HFFc6 (cell line): Measurements from ENCODE around the gene GRK3. TPM values are rescaled to one million over a fixed set of nuclear protein-coding genes. Genes with fewer than 3 reads are reported as not detected.

ENCODE experiments used
- DNase-seq: peaks from one replicate; pipeline ENCODE4 v3.0.0-alpha.2; 2018
- H3K27ac Mint-ChIP-seq: 2 replicates; pipeline ENCODE4 v1.8.0; 2020; ENCODE audit warnings: mild to moderate bottlenecking, mixed read lengths
- H3K27me3 Mint-ChIP-seq: 2 replicates; pipeline ENCODE4 v1.8.0; 2021; ENCODE audit warnings: mild to moderate bottlenecking, moderate library complexity, mixed read lengths; ENCODE audit not compliant: insufficient read depth
- H3K36me3 Mint-ChIP-seq: 2 replicates; pipeline ENCODE4 v1.8.0; 2021; ENCODE audit warnings: low read depth, mixed read lengths
- H3K4me1 Mint-ChIP-seq: 2 replicates; pipeline ENCODE4 v1.8.0; 2020; ENCODE audit warnings: low read depth, mixed read lengths
- H3K4me3 Mint-ChIP-seq: 2 replicates; pipeline ENCODE4 v1.8.0; 2020; ENCODE audit warnings: mild to moderate bottlenecking, moderate library complexity, mixed read lengths
- H3K9me3 Mint-ChIP-seq: 2 replicates; pipeline ENCODE4 v1.8.0; 2020; ENCODE audit warnings: mild to moderate bottlenecking, mixed read lengths
- CTCF ChIP-seq: fragments of 200-600 bp; sonication (generic); IDR thresholded peaks from 2 replicates; pipeline ENCODE4 v1.5.0; 2021; ENCODE audit warnings: antibody characterized with exemption, mild to moderate bottlenecking
- total RNA-seq, 6 experiments: library from RNA; stranded (reverse); fragmentation: NEBNext Ultra II Directional; extraction: Animal tissue kit (Norgen Biotek cat#: 25700); gene quantifications; 2 replicates in 1 of 6; 3 replicates in 5 of 6; pipeline ENCODE4 v1.2.3, GENCODE V29; 2021

GRK3 gene
- total RNA-seq, 6 experiments from 2014 or later = 0.05 TPM; not detected in 5

GRCh38 chr22:25749420-25750169 is 185.1 kb downstream of the GRK3 start:
- no peak overlapping the region for H3K27ac Mint-ChIP-seq
- peaks cover 5% of the 10 kb centered on the region for H3K27me3 Mint-ChIP-seq
- TF ChIP-seq CTCF = no peak
- peaks cover 27% of the 10 kb centered on the region; the same call in 1 of the 2 replicates for H3K4me1 Mint-ChIP-seq
- DNase-seq = no peak
- no peak overlapping the region for H3K4me3 Mint-ChIP-seq
- peaks cover 51% of the 10 kb centered on the region for H3K9me3 Mint-ChIP-seq
- H3K36me3 Mint-ChIP-seq = peaks cover 13% of the 10 kb centered on the region

- Mint-ChIP-seq H3K36me3 (peaks cover 9% of the 10 kb centered on the region), H3K27me3 (peaks cover 5% of the 10 kb centered on the region), H3K4me1 (peaks cover 22% of the 10 kb centered on the region; the same call in 1 of the 2 replicates), H3K27ac (no peak overlapping the region), H3K4me3 (no peak overlapping the region), H3K9me3 (peaks cover 50% of the 10 kb centered on the region)
- DNase-seq = no peak
- TF ChIP-seq CTCF = no peak
Measured at GRCh38 chr22:25750569-25751173, 186.2 kb downstream of the GRK3 start.

- H3K27me3 Mint-ChIP-seq = peaks cover 5% of the 10 kb centered on the region
- no peak overlapping the region for H3K27ac Mint-ChIP-seq
- TF ChIP-seq CTCF = no peak
- H3K36me3 Mint-ChIP-seq = peaks cover 9% of the 10 kb centered on the region; the same call in 1 of the 2 replicates
- no peak overlapping the region for H3K4me3 Mint-ChIP-seq
- H3K4me1 Mint-ChIP-seq = peaks cover 16% of the 10 kb centered on the region; the same call in 1 of the 2 replicates
- peaks cover 52% of the 10 kb centered on the region for H3K9me3 Mint-ChIP-seq
- no peak for DNase-seq
Measured at GRCh38 chr22:25751174-25751581, 186.7 kb downstream of the GRK3 start.

- no peak for TF ChIP-seq CTCF
- H3K4me1 Mint-ChIP-seq = peaks cover 6% of the 10 kb centered on the region; the same call in 1 of the 2 replicates
- H3K27me3 Mint-ChIP-seq = peaks cover 5% of the 10 kb centered on the region
- H3K4me3 Mint-ChIP-seq = no peak overlapping the region
- no peak for DNase-seq
- H3K9me3 Mint-ChIP-seq = peaks cover 50% of the 10 kb centered on the region
- no peak overlapping the region for H3K27ac Mint-ChIP-seq
- H3K36me3 Mint-ChIP-seq = peaks cover 9% of the 10 kb centered on the region; the same call in 1 of the 2 replicates
Measured at GRCh38 chr22:25752615-25753214, 188.2 kb downstream of the GRK3 start.

GRCh38 chr22:25753252-25753651 is 188.8 kb downstream of the GRK3 start:
- no peak overlapping the region for H3K4me3 Mint-ChIP-seq
- TF ChIP-seq CTCF = no peak
- H3K27ac Mint-ChIP-seq = no peak overlapping the region
- no peak for DNase-seq
- H3K4me1 Mint-ChIP-seq = peaks cover 1% of the 10 kb centered on the region; the same call in 1 of the 2 replicates
- peaks cover 9% of the 10 kb centered on the region; the same call in 1 of the 2 replicates for H3K36me3 Mint-ChIP-seq
- H3K27me3 Mint-ChIP-seq = peaks cover 5% of the 10 kb centered on the region
- H3K9me3 Mint-ChIP-seq = peaks cover 45% of the 10 kb centered on the region
